HPDE6-E6E7 (cell line): Measurements from ENCODE around the gene HMX2.
"Not testable (repeated sequence)": the region's sequence is repeated elsewhere in the genome, so short reads cannot be mapped to it uniquely, and the experiment has no call there.

Experiments
- DNase-seq: peaks from one replicate; pipeline ENCODE4 v3.0.0; 2011; ENCODE audit warnings: missing footprints; ENCODE audit errors: extremely low spot score

The HMX2 gene

DNA sequence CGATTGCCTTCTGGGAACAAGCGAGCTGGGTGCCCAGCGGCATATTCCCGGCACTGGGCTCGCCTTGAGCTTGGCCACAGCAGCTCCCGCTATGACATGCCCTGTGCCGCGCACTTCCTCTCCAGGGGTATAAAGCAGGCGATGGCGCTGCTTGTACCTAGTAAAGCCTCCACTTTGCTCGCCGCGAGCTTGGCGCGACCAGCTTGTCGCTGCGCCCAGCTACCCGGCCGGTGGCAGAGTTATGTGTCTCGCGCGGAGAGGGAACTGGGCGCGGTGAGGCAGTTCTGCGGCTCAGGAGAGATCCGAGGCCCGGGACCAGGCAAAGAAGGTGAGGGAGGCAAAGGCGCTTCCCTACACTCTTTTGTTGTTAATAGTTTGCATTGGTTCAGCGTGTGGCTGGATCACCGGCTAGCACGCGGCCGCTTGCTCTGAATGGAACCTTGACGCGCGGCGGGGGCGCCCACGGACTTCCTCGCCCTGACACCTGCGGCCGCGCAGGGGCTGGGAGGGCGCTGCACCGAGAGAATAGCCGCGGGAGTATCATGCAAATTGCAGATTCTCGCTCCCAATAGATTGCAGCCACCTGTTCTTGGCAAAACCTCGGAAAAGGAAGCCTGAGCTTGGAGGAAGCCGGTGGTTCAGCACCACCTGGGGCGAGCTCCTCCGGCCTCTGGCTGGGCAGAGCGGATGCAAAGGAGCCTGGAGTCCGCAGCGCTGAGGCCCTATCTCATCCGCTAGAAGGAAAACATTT lies 3.2 kb downstream of the HMX2 start:
- no peak for DNase-seq

- no peak for DNase-seq
Measured at GRCh38 chr10:123151737-123152135, 3.8 kb downstream of the HMX2 start.

DNA sequence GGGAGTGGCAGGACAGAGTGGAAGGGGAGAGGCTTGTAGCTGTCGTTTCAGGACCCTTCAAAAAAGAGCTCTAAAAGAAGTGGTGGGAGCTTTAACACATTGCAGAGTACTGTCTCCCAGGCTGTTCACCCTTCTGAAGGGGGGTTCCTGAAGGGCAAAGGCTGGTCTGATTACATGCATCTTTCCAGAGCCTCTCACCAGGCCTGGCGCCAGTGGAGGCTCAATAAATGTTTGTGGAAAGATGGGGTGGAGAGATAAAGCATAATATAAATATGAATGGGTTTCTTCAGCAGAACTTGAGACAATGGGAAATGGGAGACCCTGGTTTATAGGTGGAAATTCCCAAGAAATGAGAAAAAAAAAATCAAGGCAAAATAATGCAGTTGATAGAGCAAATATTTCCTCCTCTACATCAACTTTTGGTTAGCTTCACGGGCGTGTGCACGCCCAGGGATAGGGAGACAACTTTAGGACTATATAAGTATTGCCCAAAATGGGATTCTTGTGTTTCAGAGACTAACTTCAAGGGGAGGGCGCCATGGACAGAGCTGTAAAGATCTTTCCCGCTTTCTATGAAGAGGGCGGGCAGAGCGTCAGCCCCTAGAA lies 5.7 kb downstream of the HMX2 start:
- no peak for DNase-seq

DNA sequence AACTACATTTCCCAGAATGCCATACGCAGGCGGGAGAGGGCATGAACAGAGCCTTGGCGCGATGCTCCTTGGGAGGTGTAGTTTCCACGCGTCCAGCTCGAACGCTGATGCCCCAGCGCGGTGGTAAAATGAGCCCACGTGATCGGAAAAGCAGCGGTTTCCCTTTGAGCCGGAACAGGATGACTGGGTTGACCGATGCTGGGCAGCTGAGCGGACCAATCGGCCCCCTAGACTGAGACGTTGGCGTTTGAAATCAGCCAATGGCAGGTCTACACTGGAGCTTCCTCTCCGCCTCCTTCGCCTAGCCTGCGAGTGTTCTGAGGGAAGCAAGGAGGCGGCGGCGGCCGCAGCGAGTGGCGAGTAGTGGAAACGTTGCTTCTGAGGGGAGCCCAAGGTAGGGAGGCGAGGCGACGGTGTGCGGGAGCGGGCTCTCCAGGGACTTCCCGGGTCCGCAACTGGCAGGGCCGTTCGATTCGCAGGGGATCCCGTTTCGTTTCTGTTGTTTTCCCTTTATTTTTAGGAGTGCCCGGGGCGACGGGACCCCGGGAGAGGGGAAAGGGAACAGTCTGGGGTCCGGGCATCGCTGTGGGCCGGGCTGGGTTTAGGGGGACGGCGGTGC lies 6.3 kb downstream of the HMX2 start, which contains the start of gene BUB3:
BUB3 (plus strand) TSS at position 311 of the 619 bp plus-strand sequence. CDS start 516 bp downstream, outside the sequence.
- peak; percentile 94 for DNase-seq

GRCh38 chr10:123154711-123155505 lies 7.0 kb downstream of the HMX2 start:
- DNase-seq: no peak

DNA sequence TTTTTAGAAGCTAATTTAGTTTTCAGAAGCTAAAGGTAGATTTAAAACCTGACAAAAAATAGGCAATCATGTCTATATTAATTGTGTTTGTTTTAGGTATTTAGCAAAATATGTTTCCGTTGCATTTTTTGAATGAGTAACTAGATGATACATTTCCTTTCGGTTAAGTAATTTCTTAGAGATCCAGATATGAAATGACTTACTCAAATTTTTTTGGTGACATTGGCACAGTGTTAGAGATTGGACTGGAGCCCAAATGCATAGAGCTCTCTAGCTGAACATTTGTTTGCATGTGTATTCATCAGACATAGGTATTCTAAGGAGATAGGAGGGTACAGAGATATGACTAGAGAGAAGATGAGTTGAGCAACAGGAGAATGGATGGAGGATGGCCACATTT lies 8.1 kb downstream of the HMX2 start:
- DNase-seq: no peak

DNA sequence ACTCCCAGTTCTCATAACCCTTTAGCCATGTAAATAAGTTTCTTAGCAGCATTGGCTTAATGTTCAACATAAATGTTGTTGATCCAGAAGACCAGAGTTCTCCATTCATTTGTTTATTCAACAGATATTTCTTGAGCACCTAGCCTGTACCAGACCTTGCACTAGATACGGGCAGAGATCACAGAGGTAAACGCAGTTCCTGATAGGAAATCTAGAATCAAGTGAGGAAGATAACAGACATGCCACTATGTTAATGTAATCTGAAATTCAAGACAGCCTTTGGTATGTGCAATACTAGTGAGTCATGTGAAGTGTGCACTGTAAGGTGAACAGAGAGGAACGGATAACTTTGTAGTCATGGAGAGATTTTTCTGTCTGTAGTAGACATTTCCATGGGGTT lies 9.3 kb downstream of the HMX2 start:
- no peak for DNase-seq

DNA sequence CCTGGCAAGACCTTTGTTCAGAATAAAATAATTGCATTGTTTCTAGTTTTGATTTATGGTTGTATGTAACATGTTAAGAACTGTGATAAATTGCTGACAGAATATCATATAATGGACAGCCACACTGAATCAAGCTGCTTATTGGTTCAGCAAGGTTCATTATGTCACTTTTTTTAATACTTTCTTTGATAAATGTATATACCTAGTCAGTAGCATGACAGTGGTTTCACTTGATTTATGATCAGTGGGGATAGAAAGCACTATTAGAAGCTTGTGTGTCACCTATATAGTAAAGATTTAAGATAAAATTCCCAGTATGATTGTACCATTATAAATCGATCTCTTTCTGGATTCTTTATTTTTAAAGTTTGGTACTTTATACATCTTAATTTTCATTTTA lies 10.7 kb downstream of the HMX2 start:
- no peak for DNase-seq

GRCh38 chr10:123160311-123160980 lies 12.5 kb downstream of the HMX2 start:
- no peak for DNase-seq

GRCh38 chr10:123164319-123164718 lies 16.4 kb downstream of the HMX2 start:
- no peak for DNase-seq

DNA sequence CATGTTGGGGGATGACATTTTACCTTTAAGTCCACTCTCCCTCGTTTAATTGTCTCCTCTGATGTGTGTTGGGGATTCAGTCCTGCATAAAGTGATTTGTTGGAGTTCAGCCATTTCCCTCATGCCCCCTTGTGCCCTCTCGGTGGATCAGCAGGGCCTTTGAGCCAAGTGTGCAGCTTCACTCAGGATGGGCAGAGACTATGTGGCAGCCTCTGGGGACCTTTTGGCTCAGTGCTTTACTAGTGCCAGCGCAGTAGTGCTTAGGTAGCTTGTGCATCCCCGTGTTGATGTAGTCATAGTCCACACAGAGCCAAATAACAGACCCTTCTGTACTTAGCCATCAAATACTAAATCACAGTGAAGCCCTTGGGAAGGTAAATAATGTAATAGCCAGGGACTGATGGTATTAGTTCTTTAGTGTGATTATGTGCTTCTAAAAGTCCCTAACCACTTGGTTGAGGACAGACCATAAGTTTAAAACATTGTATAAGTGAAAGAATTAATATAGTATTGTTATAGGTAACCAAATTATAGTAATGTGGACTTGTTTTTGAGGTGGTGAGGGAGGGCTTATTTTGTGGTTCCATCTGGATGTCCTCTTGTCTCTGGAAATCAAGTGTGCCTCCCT lies 17.6 kb downstream of the HMX2 start:
- DNase-seq: no peak

DNA sequence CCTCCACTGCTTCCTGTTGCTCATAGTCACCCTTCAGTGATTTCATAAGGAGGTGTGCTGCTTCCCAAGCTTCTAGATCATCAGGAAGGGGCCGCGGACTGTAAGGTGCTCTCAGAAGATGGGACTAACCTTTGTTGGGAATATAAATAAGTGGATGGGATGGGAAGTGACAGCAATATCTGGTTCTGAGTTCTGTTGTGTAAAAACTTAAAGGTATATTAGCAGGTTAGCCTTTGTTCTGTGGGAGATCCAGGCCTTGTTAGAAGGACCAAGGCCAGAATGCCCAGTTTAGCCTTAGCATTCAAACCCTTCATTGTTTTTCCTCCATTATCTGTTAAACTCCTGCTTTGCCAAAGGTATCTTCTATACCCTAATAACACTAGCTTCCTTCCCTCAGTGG lies 18.7 kb downstream of the HMX2 start:
- DNase-seq: no peak

- no peak for DNase-seq
Measured at GRCh38 chr10:123170961-123171360, 23.0 kb downstream of the HMX2 start.

DNA sequence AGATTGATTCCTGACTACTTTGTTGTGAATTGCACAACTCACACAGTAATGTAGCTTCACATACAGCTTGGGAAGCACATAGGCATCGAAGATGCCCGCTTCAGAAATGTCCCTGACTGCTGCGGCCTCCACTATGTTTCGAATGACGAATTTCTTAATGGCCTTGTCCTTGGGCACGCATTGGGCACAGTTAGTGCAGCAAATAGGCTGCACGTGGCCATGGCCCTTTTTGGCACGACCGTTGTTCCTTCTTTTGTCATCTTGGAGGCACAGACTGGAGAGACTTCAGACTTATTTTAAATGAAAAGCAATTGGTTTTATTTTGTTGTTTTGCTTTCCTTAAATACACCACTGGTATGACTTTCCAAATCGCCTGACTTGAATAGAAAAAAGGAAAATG lies 23.7 kb downstream of the HMX2 start:
- not testable (repeated sequence) for DNase-seq

DNA sequence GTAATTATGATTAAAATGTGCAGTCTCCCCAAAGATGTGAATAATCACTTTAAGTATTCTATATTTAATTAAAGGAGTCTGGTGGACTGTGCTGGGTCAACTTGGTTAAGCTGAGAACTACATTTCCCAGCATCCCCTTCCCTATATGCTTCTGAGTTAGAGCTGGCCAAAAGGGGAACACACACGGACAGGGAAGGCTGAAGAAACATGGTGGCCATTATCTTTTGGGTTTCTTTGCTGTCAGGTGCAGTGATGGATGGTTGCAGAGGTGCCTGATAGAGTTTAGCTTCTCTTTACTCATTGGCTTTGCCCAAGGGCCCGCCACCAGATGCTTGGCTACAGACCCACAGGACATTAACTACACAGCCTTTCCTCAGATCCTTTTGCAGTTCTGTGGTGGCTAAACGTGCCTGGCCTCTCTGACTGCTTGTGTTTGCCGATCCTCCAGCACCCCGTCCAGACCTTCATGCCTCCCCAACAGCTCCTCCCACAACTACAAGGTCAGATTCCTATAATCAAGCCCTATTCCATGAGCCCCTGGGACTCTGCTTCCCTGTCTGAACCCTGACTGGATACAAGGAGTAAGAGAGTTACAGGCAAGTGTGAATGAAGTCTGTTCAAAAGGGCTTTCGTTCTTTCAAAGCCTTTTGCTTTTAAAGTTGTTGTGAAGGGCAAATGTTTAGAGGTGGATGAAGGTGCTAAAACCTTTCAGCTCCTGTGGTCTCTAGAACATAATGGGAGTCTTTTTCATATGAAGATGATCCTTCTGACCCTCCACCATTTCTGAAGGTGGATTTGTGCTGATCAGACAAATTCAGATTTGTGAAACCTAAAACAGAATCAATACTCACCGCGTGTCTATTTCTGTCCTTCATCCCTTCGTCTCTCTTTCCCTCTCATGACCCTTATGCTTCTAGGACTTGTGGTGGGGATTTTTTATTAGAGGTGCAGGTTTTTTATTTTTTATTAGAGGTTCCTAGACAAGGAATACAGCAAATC lies 27.8 kb downstream of the HMX2 start:
- DNase-seq: no peak

- DNase-seq: not testable (repeated sequence)
Measured at GRCh38 chr10:123178390-123178789, 30.5 kb downstream of the HMX2 start.

- DNase-seq: no peak
Measured at GRCh38 chr10:123180101-123181090, 32.5 kb downstream of the HMX2 start.

DNA sequence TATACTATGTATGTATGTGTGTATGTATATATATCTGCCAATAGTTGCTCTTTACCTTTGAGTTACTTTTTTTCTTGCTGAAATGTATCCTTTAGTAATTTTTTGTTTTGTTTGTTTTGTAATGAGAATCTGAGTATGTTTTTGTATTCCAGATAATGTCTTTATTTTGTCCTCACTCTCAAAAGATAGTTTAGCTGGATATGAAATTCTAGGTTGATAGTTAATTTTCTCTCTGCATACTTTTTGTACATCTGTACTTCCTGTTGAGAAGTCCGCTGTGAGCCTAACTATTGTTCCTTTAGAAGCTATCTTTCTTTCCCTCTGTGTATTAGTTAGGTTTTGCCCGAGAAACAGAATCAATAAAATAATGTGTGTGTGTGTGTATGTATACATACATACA lies 35.8 kb downstream of the HMX2 start:
- no peak for DNase-seq

DNA sequence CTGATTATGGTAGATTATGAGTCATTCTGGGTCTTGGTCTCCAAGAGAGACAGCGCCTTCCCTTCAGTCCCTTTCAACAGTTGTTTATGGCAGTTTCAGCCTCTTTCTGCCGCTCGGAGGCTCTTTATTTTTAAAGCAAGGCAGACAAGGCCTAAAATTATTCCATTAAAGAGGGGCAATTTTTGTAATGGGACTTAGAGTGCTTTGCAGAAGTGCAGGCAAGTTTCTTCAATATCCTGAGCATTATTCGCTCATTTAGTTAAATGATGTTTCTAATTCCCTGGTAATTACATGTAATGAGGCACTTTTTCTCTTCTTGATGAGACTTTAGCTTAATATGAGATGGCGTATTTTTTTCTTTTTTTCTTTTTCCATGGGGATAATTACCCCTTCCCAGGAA lies 39.8 kb downstream of the HMX2 start:
- no peak for DNase-seq
